Lower leg skin (tissue), 3 donors: ENCODE data around the gene HSD17B13.
"Not testable (repeated sequence)": the region's sequence is repeated elsewhere in the genome, so short reads cannot be mapped to it uniquely, and the experiment has no call there.

ENCODE experiments used
- POLR2A ChIP-seq, 2 donors: fragments of 450-650 bp; IDR thresholded peaks; one replicate each; pipeline ENCODE4 v1.6.1; 2016 to 2017; ENCODE audit warnings: antibody characterized with exemption in 2 of 2, mild to moderate bottlenecking in 1 of 2, moderate library complexity in 1 of 2
- TF ChIP-seq, protein P1 (sequence below), 3 donors: fragments of 450-650 bp; IDR thresholded peaks; one replicate each; pipeline ENCODE4 v1.5.1; 2016; ENCODE audit warnings: antibody characterized with exemption in 3 of 3, mild to moderate bottlenecking in 3 of 3, moderate library complexity in 2 of 3

- TF ChIP-seq, protein P1, sequence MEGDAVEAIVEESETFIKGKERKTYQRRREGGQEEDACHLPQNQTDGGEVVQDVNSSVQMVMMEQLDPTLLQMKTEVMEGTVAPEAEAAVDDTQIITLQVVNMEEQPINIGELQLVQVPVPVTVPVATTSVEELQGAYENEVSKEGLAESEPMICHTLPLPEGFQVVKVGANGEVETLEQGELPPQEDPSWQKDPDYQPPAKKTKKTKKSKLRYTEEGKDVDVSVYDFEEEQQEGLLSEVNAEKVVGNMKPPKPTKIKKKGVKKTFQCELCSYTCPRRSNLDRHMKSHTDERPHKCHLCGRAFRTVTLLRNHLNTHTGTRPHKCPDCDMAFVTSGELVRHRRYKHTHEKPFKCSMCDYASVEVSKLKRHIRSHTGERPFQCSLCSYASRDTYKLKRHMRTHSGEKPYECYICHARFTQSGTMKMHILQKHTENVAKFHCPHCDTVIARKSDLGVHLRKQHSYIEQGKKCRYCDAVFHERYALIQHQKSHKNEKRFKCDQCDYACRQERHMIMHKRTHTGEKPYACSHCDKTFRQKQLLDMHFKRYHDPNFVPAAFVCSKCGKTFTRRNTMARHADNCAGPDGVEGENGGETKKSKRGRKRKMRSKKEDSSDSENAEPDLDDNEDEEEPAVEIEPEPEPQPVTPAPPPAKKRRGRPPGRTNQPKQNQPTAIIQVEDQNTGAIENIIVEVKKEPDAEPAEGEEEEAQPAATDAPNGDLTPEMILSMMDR (IDR thresholded peaks at IDR 0.05) = not testable (repeated sequence)
- not testable (repeated sequence) for TF ChIP-seq POLR2A (IDR thresholded peaks at IDR 0.05)
These were observed 7.7 kb downstream of the HSD17B13 start for GRCh38 chr4:87315000-87315399.
